GM21423 (cell line): ENCODE results near the gene DIAPH2.

Experiments used
- ATAC-seq: cut with Tn5 transposase; IDR thresholded peaks from one replicate; pipeline ENCODE4 v1.9.1; 2021; ENCODE audit warnings: mild to moderate bottlenecking, moderate library complexity; ENCODE audit not compliant: unreplicated experiment

Gene DIAPH2

GRCh38 chrX:97538745-97539144 lies 854.1 kb downstream of the DIAPH2 start:
- ATAC-seq = no peak

- no peak for ATAC-seq
These were observed 855.4 kb downstream of the DIAPH2 start for GRCh38 chrX:97539970-97540519.

- ATAC-seq = no peak
These were observed 863.4 kb downstream of the DIAPH2 start for GRCh38 chrX:97547877-97548578.

GRCh38 chrX:97551821-97552220 lies 867.2 kb downstream of the DIAPH2 start:
- no peak for ATAC-seq

GRCh38 chrX:97553833-97554232 lies 869.2 kb downstream of the DIAPH2 start:
- ATAC-seq = no peak

GRCh38 chrX:97556359-97556758 lies 871.7 kb downstream of the DIAPH2 start:
- ATAC-seq = no peak

- ATAC-seq = peak; percentile 99
These were observed 879.0 kb downstream of the DIAPH2 start for GRCh38 chrX:97563531-97564133.

- no peak for ATAC-seq
These were observed 879.9 kb downstream of the DIAPH2 start for GRCh38 chrX:97564496-97564895.

GRCh38 chrX:97587171-97587570 lies 902.5 kb downstream of the DIAPH2 start:
- no peak for ATAC-seq

- ATAC-seq = no peak
These were observed 910.1 kb downstream of the DIAPH2 start for GRCh38 chrX:97594646-97595224.

- ATAC-seq = no peak
These were observed 913.3 kb downstream of the DIAPH2 start for GRCh38 chrX:97597954-97598353.

- ATAC-seq = no peak
These were observed 918.0 kb downstream of the DIAPH2 start for GRCh38 chrX:97602465-97603258.

- ATAC-seq = no peak
These were observed 920.6 kb downstream of the DIAPH2 start for GRCh38 chrX:97605271-97605670.

- no peak for ATAC-seq
These were observed 924.7 kb downstream of the DIAPH2 start for GRCh38 chrX:97609357-97609756.

- no peak for ATAC-seq
These were observed 925.3 kb downstream of the DIAPH2 start for GRCh38 chrX:97609938-97610337.

- peak; percentile 97 for ATAC-seq
These were observed 932.4 kb downstream of the DIAPH2 start for GRCh38 chrX:97616883-97617530.

- ATAC-seq = no peak
These were observed 934.9 kb downstream of the DIAPH2 start for GRCh38 chrX:97619499-97619898.

- no peak for ATAC-seq
These were observed 937.5 kb downstream of the DIAPH2 start for GRCh38 chrX:97622111-97622510.

- ATAC-seq = no peak
These were observed 943.7 kb downstream of the DIAPH2 start for GRCh38 chrX:97628326-97628725.

- ATAC-seq = no peak
These were observed 944.4 kb downstream of the DIAPH2 start for GRCh38 chrX:97628807-97629596.
